NOMO-1 treated with DMSO at 0.1 percent for 48 hours (cell line): ENCODE measurements around the gene GGT6.
A peak's percentile ranks its signal among the peaks of the same experiment; 100 is the strongest.

Experiments used
- DNase-seq: peaks from one replicate; lab custom pipeline; 2025; ENCODE audit not compliant: unreplicated experiment; lab: John Stamatoyannopoulos, UW

GGT6 gene

DNA sequence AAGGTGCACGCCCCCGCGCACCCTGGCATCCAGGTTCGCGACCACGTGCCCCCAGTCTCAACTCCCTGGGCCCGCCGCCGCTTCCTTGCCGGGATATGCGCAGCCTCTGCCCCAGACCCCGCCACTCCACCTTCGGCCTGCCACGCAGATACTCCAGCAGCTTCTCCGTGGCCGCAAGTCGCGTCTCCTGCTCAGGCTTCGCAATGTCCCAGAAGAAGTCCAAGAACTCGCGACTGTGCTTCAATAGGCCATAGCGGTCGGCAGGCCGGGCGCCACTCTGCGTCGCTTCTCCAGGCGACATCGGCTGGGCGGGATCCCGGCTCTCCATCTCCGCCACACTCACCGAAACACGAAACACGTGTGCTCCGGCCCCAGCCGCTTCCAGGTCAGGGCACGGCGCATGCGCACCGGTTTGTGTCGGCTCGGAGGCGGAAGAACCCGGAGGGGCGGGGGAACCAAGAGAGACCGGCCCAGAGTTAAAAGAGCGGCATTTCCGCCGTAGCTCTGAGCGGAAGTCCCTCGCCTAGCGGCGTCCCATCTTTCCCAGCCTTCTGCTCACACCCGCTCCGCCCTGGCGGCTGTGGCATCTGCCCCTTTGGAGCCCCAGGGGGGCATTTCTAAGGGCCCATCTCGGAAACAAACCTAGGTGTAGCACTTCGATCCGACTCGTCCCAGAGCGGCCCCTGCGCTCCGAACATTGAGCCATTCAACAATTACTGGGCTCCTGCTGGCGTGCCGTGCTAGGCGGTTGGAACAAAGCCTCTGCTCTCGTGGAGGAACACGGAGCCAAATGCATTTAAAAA lies 5.2 kb downstream of the GGT6 start, which contains the start of gene MYBBP1A:
Gene MYBBP1A (minus strand): TSS at position 388 of the 803 bp plus-strand sequence. CDS start 60 bp downstream, at position 328.
- DNase-seq = peak; percentile 97

DNA sequence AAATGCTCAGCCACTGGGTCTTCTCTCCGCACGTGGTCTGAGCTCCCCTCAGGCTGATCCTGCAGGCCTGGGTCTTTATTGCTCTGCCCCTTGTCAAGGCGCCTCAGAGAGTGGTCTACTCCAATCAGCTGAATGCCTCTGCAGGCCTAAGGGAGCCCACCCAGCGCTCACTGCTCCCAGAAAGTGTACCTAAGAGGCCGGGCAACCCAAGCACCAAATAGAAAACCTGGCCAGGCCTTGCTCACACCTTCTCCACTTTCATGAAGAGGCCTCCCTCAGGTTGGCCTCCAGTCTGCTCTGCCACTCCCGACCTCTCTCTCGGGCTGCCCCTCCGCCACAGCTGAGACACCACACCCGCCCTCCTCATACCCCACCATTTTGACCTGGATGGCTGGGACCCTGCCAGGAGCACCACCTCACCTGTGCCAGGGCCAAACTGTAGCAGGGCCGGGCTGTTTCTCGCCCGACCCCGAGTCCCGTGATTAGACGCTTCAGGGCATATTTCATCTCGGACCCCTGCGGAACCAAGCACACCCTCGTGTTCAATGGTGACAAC lies 5.9 kb downstream of the GGT6 start:
- DNase-seq = no peak

DNA sequence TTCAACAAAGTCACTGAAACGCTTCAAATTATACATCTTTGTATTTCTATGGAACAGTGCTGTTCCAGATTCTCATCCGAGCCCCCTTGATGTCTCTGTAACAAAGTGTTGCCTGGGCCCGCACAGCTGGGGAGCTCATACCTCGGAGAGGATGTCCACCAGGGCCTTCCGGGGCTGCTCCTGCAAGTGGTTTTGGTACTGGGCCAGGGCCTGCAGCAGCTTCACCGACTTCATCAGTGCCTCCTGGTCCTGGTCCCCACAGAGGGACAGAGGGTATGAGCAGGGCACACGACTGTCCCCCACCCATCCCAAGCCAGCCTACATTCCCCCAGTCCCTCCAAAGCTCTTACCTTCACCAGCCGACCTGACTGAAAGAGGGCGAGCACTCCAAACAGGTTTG lies 6.7 kb downstream of the GGT6 start:
- DNase-seq = no peak

DNA sequence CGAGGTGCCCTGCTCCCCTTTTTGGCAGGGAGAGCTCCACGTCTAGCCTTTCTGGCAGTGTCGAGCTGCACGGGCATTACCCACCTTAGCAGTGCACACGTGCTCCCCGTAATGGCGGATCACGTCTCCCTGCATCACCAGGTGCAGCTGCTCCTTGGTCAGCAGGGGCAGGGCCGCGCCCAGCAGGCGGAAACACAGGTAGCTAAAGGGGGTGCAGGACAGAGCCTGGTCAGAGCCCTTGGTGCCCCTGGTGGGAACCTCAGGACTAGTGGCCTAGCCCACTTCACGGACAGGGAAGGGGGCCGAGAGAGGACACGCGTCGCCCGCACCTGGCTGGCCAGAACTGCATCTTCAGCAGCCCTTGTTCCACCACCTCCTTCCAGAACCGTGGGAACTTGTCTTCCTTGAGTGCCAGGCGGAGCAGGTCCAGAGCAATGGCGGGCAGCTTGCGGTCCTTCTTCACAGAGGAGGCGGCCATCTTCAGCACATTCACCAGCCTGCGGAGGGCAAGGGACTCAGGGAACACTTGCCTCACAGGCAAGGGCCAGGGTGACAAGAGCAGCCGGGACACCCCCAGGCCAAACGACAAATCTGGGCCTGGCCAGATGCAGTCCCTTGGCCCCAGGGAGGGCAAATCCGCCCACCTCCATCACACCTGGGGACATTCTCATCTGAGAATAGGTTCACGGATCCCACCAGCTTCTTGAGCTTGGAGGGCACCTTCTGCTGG lies 8.4 kb downstream of the GGT6 start:
- DNase-seq = no peak

DNA sequence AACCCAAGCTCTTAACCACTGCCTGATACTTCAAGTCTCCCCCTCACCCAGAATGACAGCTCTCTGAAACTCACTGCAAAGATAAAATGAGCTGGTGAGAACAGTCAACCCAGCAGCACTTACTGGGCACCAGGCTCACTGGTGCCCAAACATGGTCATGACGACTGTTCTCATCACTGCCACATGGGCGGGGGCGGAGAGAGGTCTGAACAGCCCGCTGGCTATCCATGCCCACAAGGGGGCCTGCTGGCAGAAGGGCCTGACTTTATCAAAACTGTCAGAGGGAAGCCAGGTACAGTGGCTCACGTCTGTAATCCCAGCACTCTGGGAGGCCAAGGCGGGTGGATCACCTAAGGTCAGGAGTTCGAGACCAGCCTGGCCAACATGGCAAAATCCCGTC lies 9.2 kb downstream of the GGT6 start:
- no peak for DNase-seq

DNA sequence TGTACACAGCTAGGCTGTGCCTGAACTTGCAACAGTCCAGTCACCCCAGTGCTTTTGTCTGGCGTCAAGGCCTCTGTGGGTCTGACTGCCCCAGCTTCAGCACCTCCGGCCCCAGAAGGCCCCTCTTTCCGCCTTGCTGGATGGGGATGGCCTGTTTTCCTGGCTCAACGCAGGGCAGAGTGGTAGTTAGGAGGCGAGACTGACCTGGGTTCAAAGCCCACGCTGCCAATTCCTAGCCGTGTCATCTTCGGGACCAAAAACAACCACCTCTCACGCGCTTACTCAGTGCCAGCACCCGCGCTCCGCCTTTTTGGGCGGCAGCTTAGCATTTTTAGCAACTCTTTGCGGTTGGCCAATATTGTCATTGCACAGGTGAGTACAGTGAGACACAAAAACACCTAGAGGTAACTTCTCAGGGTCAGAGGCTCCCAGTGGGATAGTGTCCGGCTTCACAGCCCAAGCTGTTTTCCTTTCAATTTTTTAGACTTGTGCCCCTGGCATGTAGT lies 9.8 kb downstream of the GGT6 start:
- no peak for DNase-seq

DNA sequence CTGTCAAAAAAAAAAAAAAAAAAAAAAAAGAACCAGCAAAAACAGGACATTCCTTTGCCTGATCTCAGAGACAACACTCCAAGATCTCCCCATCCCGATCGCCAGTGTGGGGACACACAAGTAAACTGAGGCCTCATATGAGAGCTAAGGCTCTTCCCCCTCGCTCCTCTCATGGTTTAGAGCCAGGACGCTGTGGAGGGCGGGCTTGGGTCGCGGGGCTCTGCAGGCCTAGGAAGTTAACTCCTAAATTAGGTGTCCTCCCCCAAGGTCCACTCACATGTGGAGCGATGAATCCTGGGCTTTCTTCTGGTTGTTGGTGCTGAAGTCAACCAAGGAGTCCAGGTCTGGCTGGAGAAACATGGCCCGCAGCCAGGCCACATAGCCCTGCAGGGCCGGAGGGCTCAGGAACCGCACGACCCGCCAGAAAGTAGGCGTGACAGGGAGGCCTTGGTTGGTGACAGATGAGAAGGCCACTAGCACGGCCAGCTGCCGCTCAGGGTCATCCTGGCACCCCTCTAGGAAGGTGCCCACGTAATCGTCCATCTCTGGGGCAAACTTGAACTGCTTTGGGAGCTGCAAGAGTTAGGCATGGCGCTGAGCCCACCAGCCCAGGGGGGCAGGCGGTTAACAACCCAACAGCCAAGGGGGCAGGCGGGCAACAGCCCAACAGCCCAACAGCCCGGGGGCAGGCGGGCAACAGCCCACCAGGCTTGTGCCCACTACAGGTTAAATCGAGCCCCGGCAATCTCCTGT lies 10.4 kb downstream of the GGT6 start:
- DNase-seq = no peak

DNA sequence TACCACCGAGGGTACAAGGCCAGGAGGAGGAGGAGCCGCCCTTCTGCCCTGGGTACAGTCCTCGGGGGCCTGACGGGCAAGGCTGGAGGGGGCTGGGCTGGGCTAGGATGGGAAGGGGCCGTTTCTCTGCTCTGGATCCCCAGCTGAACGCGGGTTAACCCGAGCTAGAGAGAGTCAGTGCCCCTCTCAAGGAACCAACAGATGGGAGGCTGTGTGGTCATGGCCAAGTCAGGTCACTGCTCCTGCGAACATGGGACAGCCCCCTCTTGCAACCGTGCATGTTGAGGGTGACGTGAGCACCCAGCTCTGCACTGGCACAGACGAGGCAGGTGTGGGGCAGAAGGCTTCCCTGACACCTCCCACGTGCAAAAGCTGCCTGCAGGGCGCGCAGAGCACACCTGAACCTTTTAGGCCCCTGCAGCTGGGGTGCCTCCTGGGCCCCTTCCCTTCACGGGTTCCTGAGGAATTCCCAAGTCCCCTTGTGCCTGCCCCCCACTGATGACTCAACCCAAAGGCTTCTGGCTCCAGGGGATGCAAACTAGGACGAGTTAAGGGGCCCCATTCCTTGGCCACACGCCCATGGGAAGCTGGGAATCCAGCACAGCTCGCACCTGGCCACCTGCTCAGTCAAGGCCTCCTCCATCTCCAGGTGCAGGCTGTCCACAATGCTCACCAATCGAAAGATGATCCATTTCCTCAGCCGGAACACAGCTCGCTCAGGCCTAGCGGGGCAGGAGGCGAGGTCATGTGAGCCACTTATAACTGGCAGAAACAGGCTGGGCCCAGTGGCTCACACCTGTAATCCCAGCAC lies 11.5 kb downstream of the GGT6 start:
- no peak for DNase-seq

DNA sequence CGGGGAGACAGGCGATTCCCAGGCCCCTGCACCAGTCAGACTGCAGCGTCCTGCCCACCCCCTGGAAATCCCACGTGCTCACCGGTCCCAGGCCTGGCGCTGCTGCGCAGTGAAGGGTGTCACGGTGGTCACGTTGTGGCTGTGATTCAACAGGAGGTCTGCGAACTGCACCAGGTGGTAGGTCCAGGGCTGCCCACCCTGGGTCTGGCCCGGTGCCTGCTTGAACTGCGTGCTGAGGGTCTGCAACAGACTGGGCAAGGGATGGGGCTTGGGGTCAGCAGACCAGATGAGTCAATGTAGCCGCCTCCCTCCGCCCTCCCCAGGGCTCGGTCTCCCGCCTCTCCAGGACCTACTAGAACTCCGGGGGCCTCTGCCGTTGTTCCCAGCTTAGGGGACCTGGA lies 12.3 kb downstream of the GGT6 start:
- DNase-seq = no peak

DNA sequence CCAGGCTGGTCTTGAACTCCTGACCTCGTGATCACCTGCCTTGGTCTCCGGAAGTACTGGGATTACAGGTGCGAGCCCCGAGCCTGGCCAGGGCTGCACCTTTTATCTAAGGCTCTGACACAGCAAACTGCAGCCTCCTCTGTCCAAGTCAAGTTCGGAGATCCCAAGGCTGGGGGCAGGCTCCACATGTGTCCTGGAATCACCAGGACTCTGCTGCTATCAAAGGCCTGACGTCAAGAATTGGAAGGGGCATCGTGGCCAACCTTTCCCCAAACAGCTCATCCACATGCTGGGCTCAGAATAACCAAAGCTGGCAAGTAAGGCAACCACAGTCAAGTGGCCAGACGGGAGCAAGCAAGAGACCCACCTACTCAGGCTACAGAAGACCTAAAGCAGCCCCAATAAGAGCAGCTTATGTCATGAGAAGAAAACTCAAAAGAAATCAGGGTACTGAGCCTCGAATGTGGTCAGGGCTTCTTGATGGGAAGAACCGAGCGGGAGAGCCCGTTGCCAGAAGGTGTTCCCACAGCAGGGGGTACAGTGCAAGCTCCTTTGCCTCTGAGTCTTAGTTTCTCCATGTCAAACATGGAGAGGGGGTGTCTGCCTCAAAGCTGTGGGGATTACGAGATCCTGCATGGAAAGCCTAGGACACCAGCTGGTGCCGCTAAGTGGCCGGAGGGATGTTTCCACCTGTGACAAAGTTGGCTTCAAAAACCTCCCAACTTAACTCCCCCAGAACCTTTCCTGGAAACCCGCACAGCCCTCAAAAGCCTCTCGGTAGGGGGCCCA lies 13.1 kb downstream of the GGT6 start:
- no peak for DNase-seq

DNA sequence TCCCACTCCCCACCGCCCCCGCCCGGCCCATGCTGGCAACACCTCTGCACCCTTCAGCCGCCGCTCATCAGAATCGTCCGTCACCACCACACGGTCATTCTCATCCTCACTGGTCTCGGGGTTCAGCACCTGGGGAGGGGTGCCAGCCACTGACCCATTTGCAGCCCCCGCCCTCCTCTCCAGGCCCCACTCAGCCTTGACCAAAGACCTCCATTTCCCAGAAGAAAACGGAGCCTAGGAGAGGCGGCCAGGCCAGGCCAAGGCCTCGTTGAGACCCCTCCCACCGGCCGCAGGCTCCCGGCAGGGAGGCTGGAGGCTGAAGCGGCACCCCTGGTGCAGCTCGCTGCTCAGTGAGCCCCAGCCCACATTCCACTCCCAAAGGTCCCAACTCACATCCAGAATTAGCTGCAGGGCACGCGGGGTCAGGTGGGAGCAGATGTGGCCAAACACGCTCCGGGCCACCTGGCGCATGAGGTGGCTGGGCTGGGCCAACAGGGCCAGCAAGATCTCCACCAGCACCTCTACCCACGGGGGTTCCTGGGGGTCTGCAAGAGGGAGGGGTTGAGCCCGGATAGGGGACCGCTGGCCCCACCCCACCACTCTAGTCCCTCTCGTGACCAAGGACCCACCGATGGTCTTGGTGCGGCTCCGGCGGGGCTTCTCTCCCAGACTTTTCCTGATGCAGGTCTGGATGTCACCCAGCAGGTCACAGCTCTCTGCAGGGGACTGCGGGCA lies 15.0 kb downstream of the GGT6 start:
- DNase-seq = no peak

DNA sequence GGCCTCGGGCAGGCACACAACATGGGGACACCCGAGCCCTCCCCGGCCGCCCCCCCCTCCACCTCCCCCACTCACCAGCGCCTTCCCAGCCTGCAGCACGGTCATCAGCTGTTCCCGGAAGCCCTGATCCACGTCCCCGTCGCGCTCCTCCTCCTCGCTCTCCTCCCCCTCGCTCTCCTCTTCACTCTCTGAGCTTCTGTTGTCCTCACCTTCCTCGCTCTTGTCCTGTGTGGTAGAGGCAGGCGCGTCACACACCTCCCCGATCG lies 15.5 kb downstream of the GGT6 start:
- no peak for DNase-seq

DNA sequence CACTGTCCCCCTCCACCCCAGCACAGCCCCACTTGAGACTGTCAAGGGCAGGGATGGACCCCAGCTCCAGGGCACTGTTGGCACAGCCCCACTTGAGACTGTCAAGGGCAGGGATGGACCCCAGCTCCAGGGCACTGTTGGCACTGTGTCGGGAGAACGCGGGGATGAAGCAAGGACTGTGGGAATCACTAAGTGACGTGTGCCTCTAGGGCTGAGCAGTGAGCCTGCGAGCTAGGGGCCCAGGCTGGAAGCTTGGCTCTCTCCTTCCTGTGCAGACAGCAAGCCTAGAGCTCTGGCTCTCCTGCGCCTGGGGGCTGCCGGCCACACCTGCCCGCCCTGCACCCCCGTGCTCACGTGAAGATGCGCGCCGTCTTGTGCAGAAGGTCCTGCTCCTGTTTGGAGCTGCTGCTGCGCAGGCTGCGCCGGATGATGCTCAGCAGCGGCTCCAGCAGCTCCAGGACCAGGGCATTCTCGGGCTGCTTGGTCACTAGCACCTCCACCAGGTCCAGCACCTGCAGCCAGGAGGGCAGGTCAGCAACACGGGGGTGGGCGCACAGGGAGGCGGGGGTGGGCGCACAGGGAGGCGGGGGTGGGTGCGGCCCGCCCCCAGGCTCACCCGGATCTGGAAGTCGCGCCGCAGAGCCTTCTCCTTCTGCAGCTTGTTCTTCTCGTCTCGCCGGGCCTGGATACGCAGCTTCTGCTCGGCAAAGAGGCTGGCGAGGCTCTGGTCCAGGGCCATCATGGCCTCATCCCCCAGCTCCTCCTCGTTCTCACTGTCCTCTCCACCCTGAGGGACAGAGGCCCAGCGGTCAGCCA lies 16.0 kb downstream of the GGT6 start:
- no peak for DNase-seq

DNA sequence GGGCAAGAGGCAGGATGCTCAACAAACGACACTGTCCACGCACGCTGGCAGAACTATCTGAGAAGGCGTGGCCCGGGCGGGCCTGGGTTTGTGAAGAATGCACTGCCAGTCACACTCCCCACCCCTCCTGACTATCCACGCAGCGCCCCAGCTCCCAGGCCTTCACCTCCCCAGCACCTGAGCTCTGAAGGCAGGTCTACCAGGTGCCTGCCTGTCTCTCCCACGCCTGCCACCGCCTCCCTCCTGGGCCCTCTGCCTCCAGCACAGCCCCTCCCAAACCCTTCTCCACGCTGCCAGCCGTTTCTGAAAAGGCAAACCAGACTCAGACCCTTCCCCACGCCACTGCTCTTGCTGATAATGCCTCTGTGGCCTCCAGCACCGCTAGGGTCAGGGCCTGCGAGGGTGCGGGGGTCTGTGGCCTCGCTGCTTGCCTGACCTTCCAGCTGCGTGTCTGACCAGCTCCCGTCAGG lies 16.8 kb downstream of the GGT6 start:
- DNase-seq = no peak

DNA sequence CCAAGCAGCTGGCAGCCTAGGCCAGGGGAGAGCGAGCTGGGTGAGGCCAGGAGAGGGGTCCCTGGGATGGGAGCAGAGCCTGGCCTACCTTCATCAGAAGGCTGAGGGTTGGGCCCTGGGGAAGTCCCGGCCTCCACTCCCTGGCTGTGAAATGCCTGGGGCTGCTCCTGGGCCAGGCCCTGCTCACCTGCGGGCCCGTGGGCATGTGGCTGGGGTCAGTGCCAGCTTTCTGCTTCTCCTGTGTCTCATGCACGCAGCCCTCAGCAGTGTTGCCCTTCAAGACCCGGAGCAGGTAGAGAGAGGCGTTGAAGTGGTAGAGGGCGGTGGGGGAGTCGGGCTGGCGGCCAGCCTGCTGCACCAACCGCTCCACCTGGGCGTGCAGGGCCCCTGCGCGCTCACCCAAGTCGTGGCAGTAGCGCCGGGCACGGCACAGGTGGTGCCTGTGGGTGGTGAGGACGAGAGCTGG lies 17.6 kb downstream of the GGT6 start:
- no peak for DNase-seq

DNA sequence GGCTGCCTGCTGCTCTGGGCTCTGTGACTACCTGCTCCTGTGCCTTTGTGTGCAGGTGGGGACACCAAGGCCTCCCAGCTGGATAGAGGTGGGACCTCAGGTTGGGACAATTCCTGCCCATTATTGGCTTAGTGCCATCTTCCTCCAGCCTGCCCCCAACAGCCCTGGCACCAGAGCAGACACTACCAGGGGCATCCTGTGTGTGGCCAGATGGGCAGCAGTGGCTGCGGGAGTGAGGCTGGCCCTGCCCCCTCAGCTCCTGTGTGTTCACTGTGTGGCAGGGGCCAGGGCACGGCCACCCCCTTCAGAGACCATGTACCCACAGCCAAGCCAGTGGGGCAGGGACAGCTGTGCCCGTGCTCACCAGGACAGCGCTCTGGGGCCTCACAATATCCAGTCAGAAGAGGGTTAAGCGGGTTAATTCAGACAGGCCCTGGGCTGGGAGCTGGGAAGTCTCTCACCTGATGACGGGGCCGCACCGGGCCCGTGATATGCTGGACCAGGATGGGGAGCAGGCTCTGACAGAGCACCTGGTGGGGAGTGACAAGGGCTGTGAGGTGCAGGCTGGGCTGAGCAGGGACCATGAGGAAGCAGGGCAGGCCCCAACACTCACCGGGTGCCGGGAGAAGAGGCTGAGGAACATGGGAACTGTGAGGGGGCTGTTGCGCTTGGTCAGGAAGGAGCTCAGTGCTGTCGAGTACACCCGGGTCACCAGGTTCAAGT lies 18.2 kb downstream of the GGT6 start:
- no peak for DNase-seq

DNA sequence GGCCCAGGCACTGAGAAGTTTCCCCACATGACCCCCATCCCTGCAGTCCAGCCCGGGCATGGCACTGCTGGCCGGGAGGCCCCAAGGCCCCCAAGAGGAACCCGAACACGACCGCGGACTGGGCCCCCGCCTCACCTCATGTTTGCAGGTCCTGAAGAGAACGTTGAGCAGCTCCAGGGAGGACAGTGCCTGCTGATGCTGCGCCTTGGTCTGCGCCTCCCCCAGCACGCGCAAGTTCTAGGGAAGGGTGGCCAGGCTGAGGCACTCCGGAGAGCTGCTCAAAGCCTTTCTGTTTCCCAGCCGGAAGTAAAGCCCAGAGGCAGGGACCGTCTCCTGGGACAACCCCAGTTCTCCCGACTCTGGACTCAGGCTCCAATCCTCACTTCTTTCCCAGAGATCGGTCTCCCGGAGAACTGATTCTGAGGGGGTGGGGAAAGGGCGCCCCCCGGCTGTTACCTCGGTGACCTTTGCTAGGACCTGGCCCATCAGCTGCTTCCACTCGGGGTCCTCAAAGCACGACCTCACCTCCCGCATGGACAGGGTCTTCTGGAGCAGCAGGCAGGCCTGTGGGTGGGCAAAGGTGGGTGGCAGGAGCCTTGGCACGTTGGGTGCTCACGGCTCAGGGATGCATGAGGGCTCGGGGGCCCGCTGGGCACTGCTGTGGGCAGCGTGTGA lies 18.9 kb downstream of the GGT6 start:
- no peak for DNase-seq
